HCT116 (cell line): ENCODE data around the gene GPC1. TPM values are rescaled to one million over a fixed set of nuclear protein-coding genes. Genes with fewer than 3 reads are reported as not detected.

ENCODE experiments used
- ATAC-seq: fragments of 200-7000 bp; cut with Tn5 transposase; 2 replicates; pipeline ENCODE4 v1.9.1; 2020; ENCODE audit warnings: mild to moderate bottlenecking, moderate library complexity
- BruUV-seq: library from RNA; stranded (reverse); fragments of 400-500 nt; replicated peaks from 2 replicates; lab custom pipeline; 2021; lab: Mats Ljungman, UMichigan
- CTCF ChIA-PET: fragments of 300-600 bp; sonication (Branson Sonifier 250); formaldehyde crosslinking; loops from one replicate; lab custom pipeline; 2021; ENCODE audit warnings: antibody characterized with exemption; lab: Charles Lee
- POLR2A ChIA-PET: fragments of 300-600, 350-600 bp; sonication (Branson Sonifier 250); formaldehyde crosslinking; loops from one replicate; lab custom pipeline; 2021; ENCODE audit warnings: antibody characterized with exemption; lab: Charles Lee
- RAD21 ChIA-PET, 2 experiments: fragments of 300-600 bp; sonication (Branson Sonifier 250); formaldehyde crosslinking; loops; one replicate each; lab custom pipeline; 2023; ENCODE audit warnings: low total read pairs in 2 of 2; ENCODE audit not compliant: uncharacterized antibody in 2 of 2, unreplicated experiment in 2 of 2, low non-redundant PET in 1 of 2; lab: Charles Lee
- DNase-seq: peaks from one replicate; pipeline ENCODE4 v3.0.0-alpha.2; 2010; ENCODE audit warnings: low read depth, low spot score
- H2AFZ ChIP-seq: fragments of 200-600 bp; shearing (Covaris generic), sonication (generic); 2 replicates; pipeline ENCODE4 v1.6.1; 2017; ENCODE audit warnings: low read depth, mixed run types, mixed read lengths, antibody characterized with exemption, low read length; ENCODE audit not compliant: poor library complexity, severe bottlenecking
- H3K27ac ChIP-seq: 2 replicates; pipeline ENCODE4 v1.5.1; 2012; ENCODE audit warnings: low read depth, low read length
- H3K27me3 ChIP-seq: fragments of 200-600 bp; sonication (generic); 2 replicates; pipeline ENCODE4 v1.6.1; 2016; ENCODE audit warnings: mixed run types, low read length, mixed read lengths; ENCODE audit not compliant: insufficient read depth
- H3K36me3 ChIP-seq, 2 experiments: fragments of 200-500 bp in 1 of 2; fragments of 200-600 bp in 1 of 2; sonication (Bioruptor generic) in 1 of 2; sonication (generic) in 1 of 2; 2 replicates each; pipeline versions ENCODE4 v1.5.1 to v1.6.1; 2014 to 2016; ENCODE audit warnings: low read length in 2 of 2, inconsistent platforms in 1 of 2, mixed read lengths in 1 of 2, mixed run types in 1 of 2; ENCODE audit not compliant: insufficient read depth in 2 of 2, control insufficient read depth in 1 of 2
- H3K4me1 ChIP-seq, 2 experiments: fragments of 200-600 bp in 1 of 2; sonication (generic) in 1 of 2; 2 replicates each; pipeline versions ENCODE4 v1.5.1 to v1.6.1; 2012 to 2017; ENCODE audit warnings: low read length in 2 of 2, inconsistent platforms in 1 of 2, mild to moderate bottlenecking in 1 of 2, mixed read lengths in 1 of 2, mixed run types in 1 of 2, moderate library complexity in 1 of 2; ENCODE audit not compliant: insufficient read depth in 2 of 2, control insufficient read depth in 1 of 2
- H3K4me2 ChIP-seq: fragments of 200-600 bp; sonication (generic); 2 replicates; pipeline ENCODE4 v1.6.1; 2017; ENCODE audit warnings: mixed run types, low read length, mixed read lengths
- H3K4me3 ChIP-seq, 2 experiments: fragments of 200-600 bp in 1 of 2; sonication (generic) in 1 of 2; replicated peaks in 1 of 2; 2 replicates each; pipeline ENCODE4 v1.5.1; 2011 to 2016; ENCODE audit warnings: low read length in 2 of 2, control low read depth in 1 of 2, low read depth in 1 of 2, mild to moderate bottlenecking in 1 of 2, mixed read lengths in 1 of 2, mixed run types in 1 of 2
- H3K79me2 ChIP-seq: fragments of 200-600 bp; sonication (generic); 2 replicates; pipeline ENCODE4 v1.6.1; 2017; ENCODE audit warnings: mild to moderate bottlenecking, mixed run types, low read length, moderate library complexity, mixed read lengths; ENCODE audit not compliant: insufficient read depth
- H3K9ac ChIP-seq: fragments of 200-600 bp; sonication (generic); 2 replicates; pipeline ENCODE4 v1.6.1; 2016; ENCODE audit warnings: low read length, mixed read lengths
- H3K9me2 ChIP-seq: fragments of 200-600 bp; sonication (generic), shearing (Covaris generic); 2 replicates; pipeline ENCODE4 v1.6.1; 2017; ENCODE audit warnings: mixed run types, mild to moderate bottlenecking, moderate library complexity; ENCODE audit not compliant: insufficient read depth
- H3K9me3 ChIP-seq, 2 experiments: fragments of 200-500 bp in 1 of 2; fragments of 200-600 bp in 1 of 2; sonication (Bioruptor generic) in 1 of 2; sonication (generic) in 1 of 2; 2 replicates each; pipeline ENCODE4 v1.6.1; 2014 to 2017; ENCODE audit warnings: low read length in 2 of 2, mixed read lengths in 2 of 2, inconsistent platforms in 1 of 2, low read depth in 1 of 2, mild to moderate bottlenecking in 1 of 2, mixed run types in 1 of 2, moderate library complexity in 1 of 2; ENCODE audit not compliant: control insufficient read depth in 1 of 2, insufficient read depth in 1 of 2
- H4K20me1 ChIP-seq: fragments of 200-600 bp; sonication (generic), shearing (Covaris generic); 2 replicates; pipeline ENCODE4 v1.6.1; 2017; ENCODE audit warnings: mixed run types, mild to moderate bottlenecking, moderate library complexity; ENCODE audit not compliant: insufficient read depth
- ATF3 ChIP-seq: IDR thresholded peaks from 2 replicates; pipeline ENCODE4 v1.6.1; 2012
- CBX3 ChIP-seq: IDR thresholded peaks from 2 replicates; pipeline ENCODE4 v1.6.1; 2012; ENCODE audit warnings: low read depth
- CEBPB ChIP-seq: IDR thresholded peaks from 2 replicates; pipeline ENCODE4 v1.6.1; 2012; ENCODE audit warnings: low read depth
- CTCF ChIP-seq, 3 experiments: fragments of 200-600 bp in 1 of 3; sonication (generic) in 1 of 3; IDR thresholded peaks in 2 of 3; conservative IDR thresholded peaks in 1 of 3; 2 replicates each; pipeline ENCODE4 v1.5.1; 2012 to 2017; ENCODE audit warnings: low read depth in 2 of 3, low read length in 2 of 3, antibody characterized with exemption in 1 of 3, borderline replicate concordance in 1 of 3, control low read depth in 1 of 3, mild to moderate bottlenecking in 1 of 3, mixed read lengths in 1 of 3, mixed run types in 1 of 3, moderate library complexity in 1 of 3; ENCODE audit not compliant: insufficient read depth in 1 of 3
- EGR1 ChIP-seq: IDR thresholded peaks from 2 replicates; pipeline ENCODE4 v1.6.1; 2012; ENCODE audit warnings: low read depth
- EZH2 ChIP-seq: fragments of 200-600 bp; sonication (generic); IDR thresholded peaks from 2 replicates; pipeline ENCODE4 v1.6.1; 2017; ENCODE audit warnings: antibody characterized with exemption, mixed run types
- EZH2phosphoT487 ChIP-seq: fragments of 200-600 bp; IDR thresholded peaks from 2 replicates; pipeline ENCODE4 v1.6.1; 2018; ENCODE audit warnings: antibody characterized with exemption, borderline replicate concordance
- FOSL1 ChIP-seq: IDR thresholded peaks from 2 replicates; pipeline ENCODE4 v1.6.1; 2012; ENCODE audit warnings: low read depth
- JUND ChIP-seq: IDR thresholded peaks from 2 replicates; pipeline ENCODE4 v1.6.1; 2012
- MAX ChIP-seq: IDR thresholded peaks from 2 replicates; pipeline ENCODE4 v1.6.1; 2012
- RAD21 ChIP-seq: IDR thresholded peaks from 2 replicates; pipeline ENCODE4 v1.6.1; 2012; ENCODE audit warnings: low read depth, mild to moderate bottlenecking
- SRF ChIP-seq: IDR thresholded peaks from 2 replicates; pipeline ENCODE4 v1.6.1; 2012; ENCODE audit warnings: low read depth
- TCF7L2 ChIP-seq: IDR thresholded peaks from 2 replicates; pipeline ENCODE4 v1.7.0; 2011; ENCODE audit warnings: borderline replicate concordance, inconsistent platforms; ENCODE audit not compliant: insufficient read depth, insufficient read length; ENCODE audit errors: extremely low read depth
- ZBTB33 ChIP-seq: IDR thresholded peaks from 2 replicates; pipeline ENCODE4 v1.6.1; 2011; ENCODE audit warnings: mild to moderate bottlenecking, low read length, moderate library complexity; ENCODE audit not compliant: insufficient replicate concordance; ENCODE audit errors: extremely low read depth
- ZFX ChIP-seq: fragments of 450-650 bp; IDR thresholded peaks from 2 replicates; pipeline ENCODE4 v1.6.1; 2017
- ZNF274 ChIP-seq: fragments of 200-500 bp; sonication (Bioruptor generic); IDR thresholded peaks from 2 replicates; pipeline ENCODE4 v1.6.1; 2014; ENCODE audit warnings: mild to moderate bottlenecking, low read depth, low read length, inconsistent platforms
- intact Hi-C: fragments of 100-400 bp; cut with micrococcal nuclease; formaldehyde crosslinking; loops from 2 replicates; pipeline ENCODE4 v1.10.0; 2022
- total RNA-seq: library from RNA; stranded (reverse); gene quantifications from one replicate; pipeline ENCODE4 v1.2.1, GENCODE V29; 2021; ENCODE audit not compliant: unreplicated experiment

GPC1 gene
- total RNA-seq, 1 experiment from 2014 or later, result 79.1 TPM

GRCh38 chr2:240396623-240397541 is 38.6 kb upstream of the GPC1 start:
- H2AFZ ChIP-seq, result no peak overlapping the region
- BruUV-seq, result no TSS peak
- no peaks in the 10 kb centered on the region for H3K79me2 ChIP-seq
- intact Hi-C loops, result no loop called here
- no peaks in the 10 kb centered on the region for H3K36me3 ChIP-seq
- H3K27me3 ChIP-seq, result no peaks in the 10 kb centered on the region
- RAD21 ChIA-PET, result no interaction called here
- H3K4me2 ChIP-seq, result no peak overlapping the region
- DNase-seq (no peak), ATAC-seq (no peak)
- H3K9me2 ChIP-seq, result no peaks in the 10 kb centered on the region
- POLR2A ChIA-PET, result no interaction called here
- TF ChIP-seq CBX3, result no peak
- CTCF ChIA-PET, result no interaction called here
- H3K9ac ChIP-seq, result no peak overlapping the region
- no peak overlapping the region for H3K4me3 ChIP-seq
- no peaks in the 10 kb centered on the region; a peak in 1 of 4 replicates for H3K4me1 ChIP-seq
- H4K20me1 ChIP-seq, result no peaks in the 10 kb centered on the region
- no peak overlapping the region for H3K27ac ChIP-seq
- no peaks in the 10 kb centered on the region for H3K9me3 ChIP-seq

GRCh38 chr2:240397542-240397916 is 37.9 kb upstream of the GPC1 start:
- RAD21 ChIA-PET, result no interaction called here
- Histone ChIP-seq H2AFZ (no peak overlapping the region), H3K36me3 (no peaks in the 10 kb centered on the region), H3K9me2 (no peaks in the 10 kb centered on the region), H3K4me3 (no peak overlapping the region), H3K4me1 (no peaks in the 10 kb centered on the region; a peak in 1 of 4 replicates), H3K9me3 (no peaks in the 10 kb centered on the region), H3K27ac (no peak overlapping the region), H3K79me2 (no peaks in the 10 kb centered on the region), H3K9ac (no peak overlapping the region), H4K20me1 (no peaks in the 10 kb centered on the region), H3K27me3 (no peaks in the 10 kb centered on the region), H3K4me2 (no peak overlapping the region)
- POLR2A ChIA-PET, result no interaction called here
- DNase-seq (no peak), ATAC-seq (no peak)
- intact Hi-C loops, result no loop called here
- CTCF ChIA-PET, result no interaction called here
- no TSS peak for BruUV-seq
- TF ChIP-seq RAD21, result no peak
- no peak for TF ChIP-seq ZNF274
- no peak for TF ChIP-seq JUND
- no peak for TF ChIP-seq EGR1
- no peak for TF ChIP-seq CEBPB
- no peak for TF ChIP-seq TCF7L2
- no peak for TF ChIP-seq EZH2phosphoT487
- no peak for TF ChIP-seq MAX
- no peak for TF ChIP-seq CTCF (IDR thresholded peaks at IDR 0.05 in 2 of 3, conservative IDR thresholded peaks at IDR 0.05 in 1 of 3; ENCODE audit: borderline replicate concordance in 1 of 3, insufficient read depth in 1 of 3, low read depth in 2 of 3, low read length in 2 of 3)
- no peak for TF ChIP-seq FOSL1
- TF ChIP-seq SRF, result no peak
- TF ChIP-seq ZBTB33, result no peak
- no peak for TF ChIP-seq ZFX
- no peak for TF ChIP-seq ATF3
- no peak for TF ChIP-seq EZH2
- TF ChIP-seq CBX3, result no peak
